Hematopoietic multipotent progenitor cell treated with erythropoietin and hydrocortisone succinate and interleukin-3 and kit ligand, for 17 days (in vitro differentiated cells): ENCODE data around the gene SMIM26.
"Not testable (repeated sequence)": the region's sequence is repeated elsewhere in the genome, so short reads cannot be mapped to it uniquely, and the experiment has no call there.

Experiments used
- DNase-seq: peaks from one replicate; pipeline ENCODE4 v3.0.0-alpha.2; 2015; ENCODE audit warnings: low spot score

SMIM26 gene

GRCh38 chr20:18566892-18567738, at the start of gene SMIM26:
SMIM26 (plus strand) TSS chr20:18567432; CDS start chr20:18567479, 47 bp downstream.
- peak; percentile 93 for DNase-seq

GRCh38 chr20:18522066-18522465, 45.2 kb upstream of the SMIM26 start:
- not testable (repeated sequence) for DNase-seq

- no peak for DNase-seq
These were observed 44.2 kb upstream of the SMIM26 start for GRCh38 chr20:18523066-18523465.

- no peak for DNase-seq
These were observed 42.6 kb upstream of the SMIM26 start for GRCh38 chr20:18524646-18525045.

GRCh38 chr20:18526761-18527160, 40.5 kb upstream of the SMIM26 start:
- DNase-seq = not testable (repeated sequence)

- no peak for DNase-seq
These were observed 39.9 kb upstream of the SMIM26 start for GRCh38 chr20:18527339-18527738.

GRCh38 chr20:18527836-18528235, 39.4 kb upstream of the SMIM26 start:
- no peak for DNase-seq

GRCh38 chr20:18529041-18529440, 38.2 kb upstream of the SMIM26 start:
- no peak for DNase-seq

GRCh38 chr20:18532626-18533025, 34.6 kb upstream of the SMIM26 start:
- no peak for DNase-seq

- DNase-seq = no peak
These were observed 33.7 kb upstream of the SMIM26 start for GRCh38 chr20:18533491-18533890.

GRCh38 chr20:18533978-18534644, 33.1 kb upstream of the SMIM26 start:
- no peak for DNase-seq

GRCh38 chr20:18537651-18538050, 29.6 kb upstream of the SMIM26 start:
- no peak for DNase-seq

GRCh38 chr20:18541741-18542140, 25.5 kb upstream of the SMIM26 start:
- no peak for DNase-seq

- no peak for DNase-seq
These were observed 24.0 kb upstream of the SMIM26 start for GRCh38 chr20:18543216-18543615.

- no peak for DNase-seq
These were observed 23.3 kb upstream of the SMIM26 start for GRCh38 chr20:18543932-18544331.

- no peak for DNase-seq
These were observed 21.7 kb upstream of the SMIM26 start for GRCh38 chr20:18545566-18545965.

- DNase-seq = no peak
These were observed 18.8 kb upstream of the SMIM26 start for GRCh38 chr20:18548465-18548864.

- no peak for DNase-seq
These were observed 13.5 kb upstream of the SMIM26 start for GRCh38 chr20:18553746-18554145.

GRCh38 chr20:18567739-18568091, 483 bp downstream of the SMIM26 start:
- no peak for DNase-seq

GRCh38 chr20:18571009-18571408, 3.8 kb downstream of the SMIM26 start:
- no peak for DNase-seq

GRCh38 chr20:18571578-18571977, 4.3 kb downstream of the SMIM26 start:
- DNase-seq = no peak

GRCh38 chr20:18577942-18578341, 10.7 kb downstream of the SMIM26 start:
- DNase-seq = no peak

GRCh38 chr20:18578581-18578980, 11.3 kb downstream of the SMIM26 start:
- no peak for DNase-seq

GRCh38 chr20:18580012-18580411, 12.8 kb downstream of the SMIM26 start:
- DNase-seq = no peak
